Hematopoietic multipotent progenitor cell (in vitro differentiated cells): ENCODE data around the gene SLCO6A1. TPM values are rescaled to one million over a fixed set of nuclear protein-coding genes. Genes with fewer than 3 reads are reported as not detected.

Experiments
- DNase-seq, 3 donors: peaks; one replicate each; pipeline ENCODE4 v3.0.0-alpha.2; 2011 to 2015; ENCODE audit warnings: low read depth in 2 of 3, low spot score in 2 of 3
- total RNA-seq: library from RNA; depleted of rRNA; stranded (reverse); fragments of >200 nt; gene quantifications from one replicate; pipeline ENCODE4 v1.2.3, GENCODE V29; 2012

The SLCO6A1 gene
- total RNA-seq, 1 donor = not detected

DNA sequence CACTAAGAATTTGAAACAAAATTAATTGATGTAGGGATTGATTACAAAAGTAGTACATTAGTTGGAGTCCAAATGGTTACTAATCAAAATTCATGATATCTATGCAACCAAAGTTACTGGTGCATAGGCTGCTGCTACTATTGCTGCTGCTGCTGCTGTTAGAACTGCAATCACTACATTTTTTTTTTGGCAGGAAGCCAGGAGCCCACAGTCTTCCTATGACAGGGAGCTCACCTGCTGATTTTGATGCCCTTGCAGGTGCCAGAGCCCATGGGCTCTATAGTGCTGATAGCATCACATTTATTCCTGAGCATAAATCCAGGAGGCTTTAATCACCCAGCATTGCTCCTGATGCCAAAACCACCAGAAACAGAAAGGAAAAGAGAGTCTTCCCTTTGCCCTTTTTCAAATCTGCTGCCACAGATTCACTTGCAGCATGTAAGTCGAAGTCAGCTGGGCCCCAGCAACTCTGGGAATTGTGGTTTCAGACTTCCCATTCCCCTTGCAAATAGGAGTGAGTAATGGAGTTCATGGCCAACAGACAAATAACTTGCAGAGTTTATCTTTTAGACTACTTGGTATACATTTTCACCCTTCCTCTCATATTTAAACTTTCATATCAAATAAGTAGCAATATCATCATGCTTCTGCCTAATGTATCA is 17.6 kb downstream of the SLCO6A1 start:
- DNase-seq = no peak

DNA sequence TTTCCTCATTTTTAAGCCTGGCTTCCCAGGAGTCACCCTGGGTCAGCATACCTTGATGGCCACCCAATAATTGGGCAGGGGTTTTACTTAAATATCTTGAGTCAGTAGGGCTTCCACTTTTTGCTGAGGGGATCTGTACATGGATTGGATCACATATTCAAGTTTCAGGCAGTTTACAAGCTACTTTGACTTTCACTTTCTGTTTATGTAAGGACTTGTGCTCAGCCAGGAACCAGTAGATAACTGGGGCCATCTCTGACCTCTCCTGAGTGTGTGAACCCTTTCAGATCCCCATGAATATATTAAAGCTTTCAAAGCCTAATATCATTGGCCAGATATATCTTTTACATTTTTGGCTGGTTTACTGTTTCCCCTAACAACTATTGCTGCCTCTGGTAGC is 45.1 kb downstream of the SLCO6A1 start:
- DNase-seq = peak in 1 of 3 donors; percentile 3

DNA sequence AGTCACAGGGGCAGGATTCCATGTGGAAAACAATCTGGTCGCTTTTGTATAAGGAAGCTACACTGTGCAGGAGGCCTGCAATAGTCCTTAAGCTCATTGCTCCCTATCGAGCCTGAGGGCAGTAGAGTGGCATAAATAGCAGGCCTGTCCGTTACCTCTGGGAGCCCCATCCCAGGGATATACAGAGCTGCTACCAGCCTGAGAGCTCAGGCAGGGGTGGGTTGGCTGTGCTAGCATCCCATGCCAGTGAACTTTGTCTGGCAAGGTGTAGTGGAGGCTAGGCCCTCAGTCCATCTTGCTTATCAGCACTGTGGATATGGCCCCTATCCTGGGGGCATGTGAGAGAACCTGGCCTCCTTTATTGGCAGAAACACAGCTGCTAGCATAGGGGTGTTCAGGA is 47.7 kb downstream of the SLCO6A1 start:
- DNase-seq = no peak

DNA sequence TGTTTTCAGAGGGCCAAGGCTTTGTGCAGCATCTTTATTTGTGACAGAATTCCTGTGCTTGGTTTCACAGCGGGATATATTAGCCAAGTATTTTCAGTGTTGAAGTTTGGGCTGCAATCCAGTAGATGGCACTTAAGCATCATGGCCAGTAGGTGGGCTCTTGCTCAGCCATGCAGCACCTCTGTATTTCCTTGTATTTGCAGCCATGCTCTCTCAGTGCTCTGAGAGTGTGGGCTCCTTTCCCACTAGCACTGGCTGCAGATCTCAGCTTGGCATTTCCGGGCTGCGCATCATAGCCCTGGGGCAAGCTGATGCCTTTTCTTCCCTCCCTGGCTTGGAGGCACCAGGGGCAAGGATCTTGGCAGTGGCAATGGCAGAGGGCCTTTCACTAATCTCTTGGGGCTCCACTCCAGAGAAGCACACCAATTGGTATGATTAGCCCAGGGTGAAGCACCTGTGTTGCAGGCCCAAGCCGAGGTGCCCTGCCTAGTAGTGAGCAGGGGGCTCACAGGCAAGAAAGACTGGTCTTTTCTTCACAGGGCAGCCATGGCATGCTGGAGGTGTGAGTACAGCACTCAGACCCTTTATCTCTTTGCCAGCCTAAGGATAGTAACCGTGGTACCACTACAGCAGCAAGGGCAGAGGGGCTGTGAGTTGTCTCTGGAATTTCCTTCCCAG is 48.3 kb downstream of the SLCO6A1 start:
- DNase-seq = no peak

DNA sequence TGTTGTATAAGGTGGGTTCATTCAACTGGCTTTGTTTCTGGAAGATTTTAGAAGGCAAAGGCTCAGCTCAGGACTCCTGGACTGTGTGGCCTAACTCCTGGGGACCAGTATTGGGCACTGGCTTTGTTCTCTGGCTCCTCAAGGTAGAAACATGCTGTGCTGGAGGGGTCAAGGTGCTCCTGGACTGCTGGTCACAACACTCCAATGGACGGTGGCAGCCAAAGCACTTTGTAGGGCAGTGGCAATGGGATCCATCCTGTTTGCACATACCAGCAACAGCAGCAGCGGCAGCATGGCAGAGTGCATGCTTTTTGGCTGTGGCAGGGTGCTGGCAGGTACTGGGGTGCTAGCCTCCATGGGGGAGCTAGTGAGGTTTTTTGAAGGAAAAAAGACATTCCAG is 65.3 kb downstream of the SLCO6A1 start:
- DNase-seq = no peak

DNA sequence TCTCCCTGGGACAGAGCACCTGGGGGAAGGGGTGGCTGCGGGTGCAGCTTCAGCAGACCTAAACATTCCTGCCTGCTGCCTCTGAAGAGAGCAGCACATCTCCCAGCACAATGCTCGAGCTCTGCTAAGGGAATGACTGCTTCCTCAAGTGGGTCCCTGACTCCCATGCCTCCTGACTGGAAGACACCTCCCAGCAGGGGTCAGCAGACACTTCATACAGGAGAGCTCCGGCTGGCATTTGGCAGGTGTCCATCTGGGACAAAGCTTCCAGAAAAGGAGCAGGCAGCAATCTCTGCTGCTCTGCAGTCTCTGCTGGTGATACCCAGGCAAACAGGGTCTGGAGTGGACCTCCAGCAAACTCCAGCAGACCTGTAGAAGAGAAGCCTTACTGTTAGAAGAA is 77.2 kb downstream of the SLCO6A1 start:
- DNase-seq = no peak

DNA sequence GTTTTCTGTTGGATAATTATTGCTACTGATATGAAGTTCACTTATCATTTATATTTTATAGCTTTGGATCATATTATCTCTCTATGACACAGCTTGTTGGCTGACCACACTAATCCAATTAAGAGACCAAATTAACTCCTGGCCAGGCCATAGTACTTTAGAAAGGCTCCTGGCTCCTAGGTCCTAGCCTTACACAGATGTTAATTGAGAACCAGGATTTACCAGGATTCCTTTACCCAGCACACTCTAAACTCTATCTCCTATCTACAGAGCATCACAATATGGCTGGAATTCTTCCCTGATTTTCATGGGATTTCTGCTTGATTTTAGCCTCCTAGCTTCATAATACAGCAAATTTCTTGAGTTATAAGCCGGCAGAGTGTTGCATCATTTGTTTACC is 80.3 kb downstream of the SLCO6A1 start:
- DNase-seq = no peak

DNA sequence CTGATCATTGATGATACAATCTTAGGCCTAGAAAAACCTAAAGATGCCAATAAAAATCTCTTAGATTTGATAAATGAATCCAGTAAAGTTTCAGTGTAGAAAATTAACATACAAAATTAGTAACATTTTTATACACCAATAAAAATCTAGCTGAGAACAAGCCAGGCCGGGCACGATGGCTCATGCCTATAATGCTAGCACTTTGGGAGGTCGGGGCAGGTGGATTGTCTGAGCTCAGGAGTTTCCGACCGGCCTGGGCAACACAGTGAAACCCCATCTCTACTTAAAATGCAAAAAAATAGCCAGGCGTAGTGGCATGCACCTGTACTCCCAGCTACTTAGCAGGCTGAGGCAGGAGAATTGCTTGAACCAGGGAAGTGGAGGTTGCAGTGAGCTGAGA is 84.4 kb downstream of the SLCO6A1 start:
- no peak for DNase-seq

DNA sequence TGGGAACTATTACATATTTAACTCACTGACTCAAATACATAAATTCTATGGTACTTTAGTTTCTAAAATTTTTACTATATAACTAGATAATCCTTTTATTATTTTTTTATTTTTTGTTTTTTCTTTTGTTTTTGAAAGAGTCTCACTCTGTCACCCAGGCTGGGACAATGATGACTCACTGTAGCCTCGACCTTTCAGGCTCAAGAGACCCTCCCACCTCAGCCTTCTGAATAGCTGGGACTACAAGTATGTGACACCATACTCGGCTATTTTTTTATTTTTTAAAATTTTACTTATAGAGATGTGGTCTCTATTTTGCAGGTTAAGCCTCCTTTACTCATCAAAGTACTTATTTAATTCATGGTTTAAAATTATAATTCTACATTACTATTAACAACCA is 110.6 kb downstream of the SLCO6A1 start:
- no peak for DNase-seq

DNA sequence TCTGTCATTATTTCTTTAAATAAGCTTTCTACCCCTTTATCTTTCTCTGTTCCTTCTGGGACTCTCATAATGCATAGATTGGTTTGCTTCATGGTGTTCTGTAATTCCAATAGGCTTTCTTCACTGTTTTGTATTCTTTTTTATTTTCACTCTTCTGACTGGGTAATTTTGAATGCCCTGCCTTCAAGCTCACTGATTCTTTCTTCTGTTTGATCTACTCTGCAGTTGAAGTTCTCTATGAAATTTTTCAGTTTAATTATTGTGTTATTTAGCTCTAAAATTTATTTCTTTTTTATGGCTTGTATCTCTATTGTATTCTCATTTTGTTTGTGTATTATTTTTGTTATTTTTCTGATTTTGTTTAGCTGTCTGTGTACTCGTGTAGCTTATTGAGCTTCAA is 113.4 kb downstream of the SLCO6A1 start:
- DNase-seq = no peak

DNA sequence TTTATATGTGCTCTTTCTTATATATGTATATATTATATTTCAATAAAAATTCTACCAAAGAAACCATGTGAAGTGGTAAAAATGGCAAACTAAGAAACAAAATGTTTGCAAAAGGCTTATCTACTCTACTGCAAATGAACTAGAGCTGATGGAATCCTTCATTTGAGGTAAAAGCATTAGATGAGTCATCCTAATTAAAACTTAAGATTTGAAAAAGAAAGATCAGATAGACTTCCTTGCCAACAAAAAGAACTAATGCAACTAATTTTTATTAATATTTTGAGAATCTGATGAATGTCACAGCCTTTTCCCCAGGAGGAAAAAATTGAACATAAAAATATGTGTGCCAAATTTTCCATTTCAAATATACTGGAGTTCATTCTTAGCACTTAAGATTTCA is 118.6 kb downstream of the SLCO6A1 start:
- no peak for DNase-seq

DNA sequence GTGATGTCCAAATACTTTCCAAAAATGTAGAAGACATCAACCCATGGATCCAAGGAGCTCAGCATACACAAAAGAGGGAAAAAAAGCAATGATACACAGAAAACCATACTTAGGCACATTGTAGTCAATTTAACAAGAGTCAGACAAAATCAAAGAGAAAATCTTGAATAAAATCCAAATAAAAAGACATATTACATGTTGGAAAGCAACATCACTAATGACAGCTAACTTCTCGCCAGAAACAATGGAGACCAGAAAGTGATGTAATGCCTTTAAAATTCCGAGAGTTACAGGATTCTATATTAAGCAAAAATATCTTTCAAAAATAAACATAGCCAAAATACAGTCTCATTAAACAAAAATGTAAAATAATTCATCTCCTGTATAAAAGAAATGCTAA is 122.9 kb downstream of the SLCO6A1 start:
- no peak for DNase-seq

DNA sequence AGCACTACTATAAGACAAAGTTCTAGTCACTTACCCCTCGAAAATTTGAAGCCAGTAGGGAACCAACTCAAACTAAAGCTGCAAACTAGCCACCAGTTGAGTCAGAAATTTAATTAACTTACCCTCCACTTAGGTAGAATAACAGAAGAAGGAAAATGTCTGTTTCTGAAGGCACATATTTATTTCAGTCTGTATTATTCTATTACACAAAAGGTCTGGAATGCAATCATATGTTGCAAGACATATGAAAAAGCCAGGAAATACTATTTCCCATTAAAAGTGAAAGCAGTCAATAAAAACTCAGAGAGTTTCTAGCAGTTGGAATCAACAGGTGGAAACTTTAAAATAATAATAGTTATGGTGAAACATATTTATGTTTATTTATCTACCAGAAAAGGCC is 123.5 kb downstream of the SLCO6A1 start:
- no peak for DNase-seq

DNA sequence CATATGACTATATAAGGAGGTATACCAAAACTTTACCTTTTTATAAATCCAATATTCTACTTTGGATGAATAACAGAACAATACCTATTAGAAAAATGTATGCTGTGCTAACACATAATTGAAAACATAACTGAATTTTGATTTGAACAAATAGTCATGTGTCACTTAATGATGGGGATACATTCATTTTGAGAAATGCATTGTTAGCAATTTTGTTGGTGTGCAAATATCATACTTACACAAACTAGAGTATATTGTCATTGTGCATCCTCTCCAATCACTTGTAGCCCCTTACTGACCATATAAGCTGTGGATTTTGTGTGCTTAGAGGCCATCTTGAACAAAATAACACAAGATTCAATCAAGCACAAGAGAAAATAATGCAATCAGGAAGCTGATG is 130.4 kb downstream of the SLCO6A1 start:
- no peak for DNase-seq

DNA sequence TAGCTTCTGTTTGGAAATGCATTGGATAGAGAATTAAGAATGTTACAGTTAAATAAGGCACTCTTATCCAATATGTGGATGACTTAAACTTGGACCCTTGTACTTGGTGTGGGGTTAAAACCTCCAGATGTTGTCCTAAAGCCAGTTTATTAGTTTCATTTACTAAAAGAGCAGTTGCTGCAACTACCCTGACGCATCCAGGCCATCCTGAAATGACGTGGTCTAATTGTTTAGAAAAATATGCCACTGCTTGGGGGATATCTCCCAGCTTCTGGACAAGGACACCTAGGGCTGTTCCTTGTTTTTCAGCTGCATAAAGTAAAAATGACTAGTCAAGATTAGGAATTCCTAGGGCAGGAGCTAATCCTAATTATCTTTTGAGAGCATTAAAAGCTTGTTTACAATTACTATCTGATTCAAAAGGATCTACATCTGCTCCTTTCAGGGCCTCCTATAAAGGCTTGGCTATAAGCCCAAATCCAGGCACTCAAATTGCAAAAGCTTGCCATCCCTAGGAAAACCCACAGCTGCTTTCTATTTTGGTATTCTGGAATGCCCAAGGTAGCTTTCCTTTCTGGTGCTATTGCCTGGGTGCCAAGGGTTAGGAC is 157.0 kb downstream of the SLCO6A1 start:
- DNase-seq = no peak

DNA sequence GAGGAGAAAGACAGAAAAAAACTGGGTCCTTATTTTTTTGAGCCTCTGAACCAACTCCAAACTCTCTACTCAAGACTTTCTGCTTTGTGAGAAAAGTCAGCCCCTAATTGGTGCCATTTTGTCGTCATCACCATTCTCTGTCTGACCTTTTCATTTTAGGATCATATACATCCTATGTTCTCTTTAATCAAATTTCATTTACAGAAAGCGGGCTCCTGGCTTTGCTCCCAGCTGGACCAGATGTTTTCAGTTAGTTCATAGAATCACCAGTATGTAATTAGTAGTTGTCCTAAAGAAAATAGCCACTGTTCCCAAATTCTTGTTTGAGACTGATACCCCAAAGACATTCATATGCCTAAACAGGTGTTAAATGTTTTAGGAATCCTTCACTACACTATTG is 174.1 kb downstream of the SLCO6A1 start:
- no peak for DNase-seq

Other genes with a start within 250 kb of the SLCO6A1 start
- under 0.01 TPM for gene SLCO4C1, start 202.7 kb downstream of the SLCO6A1 start, total RNA-seq